PC-9 (cell line): Measurements from ENCODE around the gene IMMP2L.

Source experiments
- EZH2 ChIP-seq: fragments of 200-600 bp; sonication (generic); IDR thresholded peaks from 2 replicates; pipeline ENCODE4 v1.8.0; 2017; ENCODE audit warnings: antibody characterized with exemption, low read depth
- TF ChIP-seq, protein P1 (sequence below): fragments of 200-600 bp; sonication (generic); conservative IDR thresholded peaks from 2 replicates; pipeline ENCODE4 v1.6.1; 2017; ENCODE audit warnings: mixed run types, antibody characterized with exemption, mild to moderate bottlenecking, moderate library complexity

DNA sequence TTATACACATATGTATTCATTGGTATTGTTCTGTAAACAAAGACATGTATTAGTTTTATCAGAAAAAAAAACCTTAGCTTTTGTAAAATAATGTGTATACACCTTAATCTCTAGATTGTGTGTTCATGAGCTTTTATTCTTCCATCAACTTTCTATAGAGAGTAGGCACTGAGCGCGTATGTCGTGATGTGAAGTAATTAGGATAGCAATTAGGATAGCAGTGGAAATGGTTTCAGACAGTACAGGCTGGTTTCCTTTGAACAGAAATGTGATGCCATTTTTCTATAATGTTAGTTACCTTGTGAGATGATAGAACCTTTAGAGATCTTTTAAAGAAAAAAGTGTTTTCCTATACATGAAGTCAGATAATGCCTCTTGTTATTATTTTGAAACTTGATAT, 709.0 kb downstream of the IMMP2L start:
- TF ChIP-seq, protein P1, sequence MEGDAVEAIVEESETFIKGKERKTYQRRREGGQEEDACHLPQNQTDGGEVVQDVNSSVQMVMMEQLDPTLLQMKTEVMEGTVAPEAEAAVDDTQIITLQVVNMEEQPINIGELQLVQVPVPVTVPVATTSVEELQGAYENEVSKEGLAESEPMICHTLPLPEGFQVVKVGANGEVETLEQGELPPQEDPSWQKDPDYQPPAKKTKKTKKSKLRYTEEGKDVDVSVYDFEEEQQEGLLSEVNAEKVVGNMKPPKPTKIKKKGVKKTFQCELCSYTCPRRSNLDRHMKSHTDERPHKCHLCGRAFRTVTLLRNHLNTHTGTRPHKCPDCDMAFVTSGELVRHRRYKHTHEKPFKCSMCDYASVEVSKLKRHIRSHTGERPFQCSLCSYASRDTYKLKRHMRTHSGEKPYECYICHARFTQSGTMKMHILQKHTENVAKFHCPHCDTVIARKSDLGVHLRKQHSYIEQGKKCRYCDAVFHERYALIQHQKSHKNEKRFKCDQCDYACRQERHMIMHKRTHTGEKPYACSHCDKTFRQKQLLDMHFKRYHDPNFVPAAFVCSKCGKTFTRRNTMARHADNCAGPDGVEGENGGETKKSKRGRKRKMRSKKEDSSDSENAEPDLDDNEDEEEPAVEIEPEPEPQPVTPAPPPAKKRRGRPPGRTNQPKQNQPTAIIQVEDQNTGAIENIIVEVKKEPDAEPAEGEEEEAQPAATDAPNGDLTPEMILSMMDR, result no peak
- no peak for TF ChIP-seq EZH2
